Measurements from ENCODE around the gene FNBP1. TPM values are rescaled to one million over a fixed set of nuclear protein-coding genes. Genes with fewer than 3 reads are reported as not detected.

Gene FNBP1
- total and polyA plus RNA-seq, 10 of the 15 experiments (the other 5 are each of a cell fraction or from before 2014, with no cell fraction given), result 64.5 to 353 (median 179) TPM

- TF ChIP-seq CTCF (IDR thresholded peaks at IDR 0.05 in 2 of 3, conservative IDR thresholded peaks at IDR 0.05 in 1 of 3; ENCODE audit: control insufficient read depth in 2 of 3, extremely low read depth in 1 of 3, insufficient read depth in 1 of 3, low read depth in 3 of 3, low read length in 3 of 3) (no peak), MLLT1 (IDR thresholded peaks at IDR 0.05) (no peak), GABPA (IDR thresholded peaks at IDR 0.05; ENCODE audit: low read depth) (no peak), SKIL (IDR thresholded peaks at IDR 0.05; ENCODE audit: low read depth, poor library complexity, severe bottlenecking) (no peak), HDAC2 (IDR thresholded peaks at IDR 0.05) (no peak), ZNF207 (IDR thresholded peaks at IDR 0.05; ENCODE audit: borderline replicate concordance) (no peak), JUND (IDR thresholded peaks at IDR 0.05; ENCODE audit: low read depth, low read length) (no peak)
These were observed 193.1 kb downstream of the FNBP1 start (continued) for GRCh38 chr9:129849901-129850300.
